Liver (tissue), 3 donors: ENCODE data around the gene HSPG2.

Experiments used
- HNF4A ChIP-seq, 2 donors: conservative IDR thresholded peaks; 2 replicates each; pipeline ENCODE4 v1.6.1; 2016; ENCODE audit warnings: antibody characterized with exemption in 2 of 2, mild to moderate bottlenecking in 2 of 2
- JUND ChIP-seq, 2 donors: IDR thresholded peaks; 2 replicates each; pipeline ENCODE4 v1.6.1; 2016; ENCODE audit warnings: antibody characterized with exemption in 2 of 2
- RAD21 ChIP-seq, 2 donors: IDR thresholded peaks; 2 replicates each; pipeline ENCODE4 v1.6.1; 2016; ENCODE audit warnings: antibody characterized with exemption in 2 of 2, mild to moderate bottlenecking in 2 of 2
- RXRA ChIP-seq, 2 donors: IDR thresholded peaks; 2 replicates each; pipeline ENCODE4 v1.6.1; 2017 to 2018; ENCODE audit warnings: antibody characterized with exemption in 2 of 2, mild to moderate bottlenecking in 1 of 2
- SP1 ChIP-seq: IDR thresholded peaks from 2 replicates; pipeline ENCODE4 v1.6.1; 2018; ENCODE audit warnings: antibody characterized with exemption, mild to moderate bottlenecking
- TAF1 ChIP-seq: conservative IDR thresholded peaks from 2 replicates; pipeline ENCODE4 v1.6.1; 2016; ENCODE audit warnings: antibody characterized with exemption, mild to moderate bottlenecking
- YY1 ChIP-seq: IDR thresholded peaks from 2 replicates; pipeline ENCODE4 v1.6.1; 2016; ENCODE audit warnings: antibody characterized with exemption, mild to moderate bottlenecking
- ZBTB33 ChIP-seq: IDR thresholded peaks from 2 replicates; pipeline ENCODE4 v1.6.1; 2016; ENCODE audit warnings: antibody characterized with exemption
- TF ChIP-seq, protein P1 (sequence below): IDR thresholded peaks from 2 replicates; pipeline ENCODE4 v1.6.1; 2016; ENCODE audit warnings: antibody characterized with exemption, mild to moderate bottlenecking
- TF ChIP-seq, protein P2 (sequence below): fragments of 150-350 bp; IDR thresholded peaks from 2 replicates; pipeline ENCODE4 v1.5.1; 2017; ENCODE audit warnings: improper control_type of control experiment, low read depth, low read length; ENCODE audit not compliant: missing input control
- TF ChIP-seq, protein P3 (sequence below): IDR thresholded peaks from 2 replicates; pipeline ENCODE4 v1.6.1; 2016; ENCODE audit warnings: antibody characterized with exemption
- donor health status: healthy.
- donor health status: healthy.

DNA sequence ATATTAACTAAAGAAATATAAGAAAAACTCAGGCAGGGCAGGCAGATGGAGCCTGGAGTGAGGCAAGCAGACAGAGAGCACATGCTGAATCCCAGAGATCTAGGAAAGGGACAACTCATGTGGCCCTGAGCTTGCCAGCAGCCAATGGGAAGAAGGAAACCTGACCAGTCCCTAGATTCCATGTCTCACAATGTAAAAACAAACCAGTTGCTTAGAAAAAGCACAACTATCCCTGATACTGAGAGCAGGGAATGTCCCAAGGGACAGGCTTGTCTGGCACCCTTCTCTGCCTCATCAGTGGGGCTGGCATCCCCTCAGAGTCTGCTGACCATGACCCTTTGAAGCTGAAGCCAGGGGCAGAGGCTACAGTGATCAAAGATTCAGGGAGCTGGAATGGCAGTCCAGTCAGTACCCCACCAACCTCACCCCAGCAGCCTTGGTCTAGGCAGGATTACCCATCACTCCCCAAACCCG is 27.8 kb downstream of the HSPG2 start:
- TF ChIP-seq, protein P1, sequence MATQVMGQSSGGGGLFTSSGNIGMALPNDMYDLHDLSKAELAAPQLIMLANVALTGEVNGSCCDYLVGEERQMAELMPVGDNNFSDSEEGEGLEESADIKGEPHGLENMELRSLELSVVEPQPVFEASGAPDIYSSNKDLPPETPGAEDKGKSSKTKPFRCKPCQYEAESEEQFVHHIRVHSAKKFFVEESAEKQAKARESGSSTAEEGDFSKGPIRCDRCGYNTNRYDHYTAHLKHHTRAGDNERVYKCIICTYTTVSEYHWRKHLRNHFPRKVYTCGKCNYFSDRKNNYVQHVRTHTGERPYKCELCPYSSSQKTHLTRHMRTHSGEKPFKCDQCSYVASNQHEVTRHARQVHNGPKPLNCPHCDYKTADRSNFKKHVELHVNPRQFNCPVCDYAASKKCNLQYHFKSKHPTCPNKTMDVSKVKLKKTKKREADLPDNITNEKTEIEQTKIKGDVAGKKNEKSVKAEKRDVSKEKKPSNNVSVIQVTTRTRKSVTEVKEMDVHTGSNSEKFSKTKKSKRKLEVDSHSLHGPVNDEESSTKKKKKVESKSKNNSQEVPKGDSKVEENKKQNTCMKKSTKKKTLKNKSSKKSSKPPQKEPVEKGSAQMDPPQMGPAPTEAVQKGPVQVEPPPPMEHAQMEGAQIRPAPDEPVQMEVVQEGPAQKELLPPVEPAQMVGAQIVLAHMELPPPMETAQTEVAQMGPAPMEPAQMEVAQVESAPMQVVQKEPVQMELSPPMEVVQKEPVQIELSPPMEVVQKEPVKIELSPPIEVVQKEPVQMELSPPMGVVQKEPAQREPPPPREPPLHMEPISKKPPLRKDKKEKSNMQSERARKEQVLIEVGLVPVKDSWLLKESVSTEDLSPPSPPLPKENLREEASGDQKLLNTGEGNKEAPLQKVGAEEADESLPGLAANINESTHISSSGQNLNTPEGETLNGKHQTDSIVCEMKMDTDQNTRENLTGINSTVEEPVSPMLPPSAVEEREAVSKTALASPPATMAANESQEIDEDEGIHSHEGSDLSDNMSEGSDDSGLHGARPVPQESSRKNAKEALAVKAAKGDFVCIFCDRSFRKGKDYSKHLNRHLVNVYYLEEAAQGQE, result no peak
- TF ChIP-seq, protein P2, sequence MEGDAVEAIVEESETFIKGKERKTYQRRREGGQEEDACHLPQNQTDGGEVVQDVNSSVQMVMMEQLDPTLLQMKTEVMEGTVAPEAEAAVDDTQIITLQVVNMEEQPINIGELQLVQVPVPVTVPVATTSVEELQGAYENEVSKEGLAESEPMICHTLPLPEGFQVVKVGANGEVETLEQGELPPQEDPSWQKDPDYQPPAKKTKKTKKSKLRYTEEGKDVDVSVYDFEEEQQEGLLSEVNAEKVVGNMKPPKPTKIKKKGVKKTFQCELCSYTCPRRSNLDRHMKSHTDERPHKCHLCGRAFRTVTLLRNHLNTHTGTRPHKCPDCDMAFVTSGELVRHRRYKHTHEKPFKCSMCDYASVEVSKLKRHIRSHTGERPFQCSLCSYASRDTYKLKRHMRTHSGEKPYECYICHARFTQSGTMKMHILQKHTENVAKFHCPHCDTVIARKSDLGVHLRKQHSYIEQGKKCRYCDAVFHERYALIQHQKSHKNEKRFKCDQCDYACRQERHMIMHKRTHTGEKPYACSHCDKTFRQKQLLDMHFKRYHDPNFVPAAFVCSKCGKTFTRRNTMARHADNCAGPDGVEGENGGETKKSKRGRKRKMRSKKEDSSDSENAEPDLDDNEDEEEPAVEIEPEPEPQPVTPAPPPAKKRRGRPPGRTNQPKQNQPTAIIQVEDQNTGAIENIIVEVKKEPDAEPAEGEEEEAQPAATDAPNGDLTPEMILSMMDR, result no peak
- TF ChIP-seq HNF4A (conservative IDR thresholded peaks at IDR 0.05) (no peak), ZBTB33 (no peak), TAF1 (no peak), RXRA (IDR thresholded peaks at IDR 0.05) (no peak), YY1 (no peak), JUND (IDR thresholded peaks at IDR 0.05) (no peak), RAD21 (IDR thresholded peaks at IDR 0.05) (no peak), SP1 (no peak)
- TF ChIP-seq, protein P3, sequence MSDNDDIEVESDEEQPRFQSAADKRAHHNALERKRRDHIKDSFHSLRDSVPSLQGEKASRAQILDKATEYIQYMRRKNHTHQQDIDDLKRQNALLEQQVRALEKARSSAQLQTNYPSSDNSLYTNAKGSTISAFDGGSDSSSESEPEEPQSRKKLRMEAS, result no peak
